Ascending aorta (tissue), 2 donors: ENCODE results near the gene NUMB. TPM values are rescaled to one million over a fixed set of nuclear protein-coding genes. Genes with fewer than 3 reads are reported as not detected.

Experiments used
- DNase-seq, 2 donors: peaks; one replicate each; pipeline ENCODE4 v3.0.0-alpha.2; 2019; ENCODE audit warnings: low spot score in 2 of 2
- H3K27ac ChIP-seq, 2 donors: fragments of 200-600 bp; sonication (generic); one replicate each; pipeline ENCODE4 v1.5.1; 2016 to 2017; ENCODE audit warnings: mild to moderate bottlenecking in 1 of 2
- H3K27me3 ChIP-seq: fragments of 200-600 bp; sonication (generic); one replicate; pipeline ENCODE4 v1.5.1; 2017
- H3K36me3 ChIP-seq, 2 donors: fragments of 200-600 bp; sonication (generic); one replicate each; pipeline ENCODE4 v1.5.1; 2016
- H3K4me1 ChIP-seq, 2 donors: fragments of 200-600 bp; sonication (generic); one replicate each; pipeline ENCODE4 v1.5.1; 2016 to 2017; ENCODE audit warnings: mild to moderate bottlenecking in 1 of 2
- H3K4me3 ChIP-seq, 2 donors: fragments of 200-600 bp; sonication (generic); one replicate each; pipeline ENCODE4 v1.5.1; 2016 to 2017; ENCODE audit warnings: mild to moderate bottlenecking in 1 of 2
- H3K9me3 ChIP-seq, 2 donors: fragments of 200-600 bp; sonication (generic); one replicate each; pipeline ENCODE4 v1.5.1; 2016
- intact Hi-C: fragments of 100-400 bp; cut with DNase I; formaldehyde crosslinking; loops from one replicate; pipeline ENCODE4 v1.15.1; 2023
- total RNA-seq: library from RNA; depleted of rRNA; stranded (reverse); fragments of >200 nt; gene quantifications from one replicate; pipeline ENCODE4 v1.1.0, GENCODE V29; 2016
- TF ChIP-seq, protein P1 (sequence below), 3 experiments: fragments of 200-600 bp in 2 of 3; fragments of 450-650 bp in 1 of 3; sonication (generic) in 2 of 3; IDR thresholded peaks; one replicate each; pipeline ENCODE4 v1.5.1; 2016 to 2019; ENCODE audit warnings: antibody characterized with exemption in 3 of 3, mild to moderate bottlenecking in 1 of 3, moderate library complexity in 1 of 3

The NUMB gene
- total RNA-seq, 1 donor from 2014 or later, result 20.1 TPM

- TF ChIP-seq, protein P1, sequence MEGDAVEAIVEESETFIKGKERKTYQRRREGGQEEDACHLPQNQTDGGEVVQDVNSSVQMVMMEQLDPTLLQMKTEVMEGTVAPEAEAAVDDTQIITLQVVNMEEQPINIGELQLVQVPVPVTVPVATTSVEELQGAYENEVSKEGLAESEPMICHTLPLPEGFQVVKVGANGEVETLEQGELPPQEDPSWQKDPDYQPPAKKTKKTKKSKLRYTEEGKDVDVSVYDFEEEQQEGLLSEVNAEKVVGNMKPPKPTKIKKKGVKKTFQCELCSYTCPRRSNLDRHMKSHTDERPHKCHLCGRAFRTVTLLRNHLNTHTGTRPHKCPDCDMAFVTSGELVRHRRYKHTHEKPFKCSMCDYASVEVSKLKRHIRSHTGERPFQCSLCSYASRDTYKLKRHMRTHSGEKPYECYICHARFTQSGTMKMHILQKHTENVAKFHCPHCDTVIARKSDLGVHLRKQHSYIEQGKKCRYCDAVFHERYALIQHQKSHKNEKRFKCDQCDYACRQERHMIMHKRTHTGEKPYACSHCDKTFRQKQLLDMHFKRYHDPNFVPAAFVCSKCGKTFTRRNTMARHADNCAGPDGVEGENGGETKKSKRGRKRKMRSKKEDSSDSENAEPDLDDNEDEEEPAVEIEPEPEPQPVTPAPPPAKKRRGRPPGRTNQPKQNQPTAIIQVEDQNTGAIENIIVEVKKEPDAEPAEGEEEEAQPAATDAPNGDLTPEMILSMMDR (IDR thresholded peaks at IDR 0.05), result no peak
- intact Hi-C loops, result no loop called here
- Histone ChIP-seq H3K27me3 (no peaks in the 10 kb centered on the region), H3K27ac (no peak overlapping the region), H3K9me3 (no peaks in the 10 kb centered on the region), H3K4me1 (no peaks in the 10 kb centered on the region), H3K4me3 (no peak overlapping the region), H3K36me3 (peaks cover 24 to 61% of the 10 kb centered on the region in 2 donors)
- DNase-seq, result no peak
These were observed 181.0 kb downstream of the NUMB start for GRCh38 chr14:73277376-73277775.

DNA sequence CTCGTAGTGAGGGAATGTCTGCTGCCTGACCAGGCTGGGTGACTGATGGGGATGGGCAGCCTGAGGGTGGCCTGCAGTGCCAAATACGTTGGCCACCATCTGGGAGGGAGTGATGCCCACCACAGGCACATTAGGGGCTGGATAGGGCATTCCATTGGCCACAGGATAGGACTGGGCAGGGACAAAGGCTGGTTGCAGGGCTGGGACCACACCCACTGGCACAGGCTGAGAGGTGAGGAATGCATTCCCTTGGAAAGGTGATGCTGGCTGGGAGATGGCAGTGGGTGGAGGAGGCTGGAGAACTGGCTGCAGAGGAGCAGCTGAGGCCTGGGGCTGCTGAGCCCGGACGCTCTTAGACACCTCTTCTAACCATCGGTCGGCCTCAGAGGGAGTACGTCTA is 181.5 kb downstream of the NUMB start:
- H3K27me3 ChIP-seq, result no peaks in the 10 kb centered on the region
- no peaks in the 10 kb centered on the region for H3K9me3 ChIP-seq
- H3K4me1 ChIP-seq, result no peaks in the 10 kb centered on the region
- intact Hi-C loops, result no loop called here
- H3K27ac ChIP-seq, result no peak overlapping the region
- DNase-seq, result no peak
- TF ChIP-seq, protein P1 (IDR thresholded peaks at IDR 0.05), result no peak
- H3K36me3 ChIP-seq, result peaks cover 19 to 55% of the 10 kb centered on the region in 2 donors
- no peak overlapping the region for H3K4me3 ChIP-seq

- DNase-seq, result no peak
- Histone ChIP-seq H3K4me3 (no peak overlapping the region), H3K36me3 (peaks cover 7 to 42% of the 10 kb centered on the region in 2 donors), H3K9me3 (no peaks in the 10 kb centered on the region), H3K27ac (no peak overlapping the region), H3K27me3 (no peaks in the 10 kb centered on the region), H3K4me1 (peaks cover 0 to 7% of the 10 kb centered on the region in 2 donors)
- TF ChIP-seq, protein P1 (IDR thresholded peaks at IDR 0.05), result no peak
- intact Hi-C loops, result no loop called here
These were observed 184.5 kb downstream of the NUMB start for GRCh38 chr14:73273799-73274198.

GRCh38 chr14:73272393-73272792 is 186.0 kb downstream of the NUMB start:
- DNase-seq, result no peak
- TF ChIP-seq, protein P1 (IDR thresholded peaks at IDR 0.05), result no peak
- H3K4me1 ChIP-seq, result peaks cover 0 to 7% of the 10 kb centered on the region in 2 donors
- intact Hi-C loops, result no loop called here
- no peak overlapping the region for H3K27ac ChIP-seq
- no peaks in the 10 kb centered on the region for H3K27me3 ChIP-seq
- peaks cover 7 to 31% of the 10 kb centered on the region in 2 donors for H3K36me3 ChIP-seq
- no peaks in the 10 kb centered on the region for H3K9me3 ChIP-seq
- H3K4me3 ChIP-seq, result no peak overlapping the region

GRCh38 chr14:73269729-73270531 is 188.4 kb downstream of the NUMB start:
- peak overlapping the region; percentile 37 to 65 for H3K4me3 ChIP-seq
- H3K4me1 ChIP-seq, result peaks cover 0 to 7% of the 10 kb centered on the region in 2 donors
- TF ChIP-seq, protein P1 (IDR thresholded peaks at IDR 0.05), result no peak
- intact Hi-C loops, result no loop called here
- peak overlapping the region; percentile 59 to 63 for H3K27ac ChIP-seq
- H3K36me3 ChIP-seq, result peaks cover 7 to 16% of the 10 kb centered on the region in 2 donors
- DNase-seq, result no peak
- H3K27me3 ChIP-seq, result no peaks in the 10 kb centered on the region
- H3K9me3 ChIP-seq, result no peaks in the 10 kb centered on the region
